SH-SY5Y (cell line): ENCODE measurements around the gene CCDC13.

Source experiments
- GATA2 ChIP-seq: IDR thresholded peaks from 2 replicates; pipeline ENCODE4 v1.6.1; 2011; ENCODE audit warnings: mild to moderate bottlenecking, low read depth, low read length
- GATA3 ChIP-seq: IDR thresholded peaks from 2 replicates; pipeline ENCODE4 v1.6.1; 2011; ENCODE audit warnings: low read depth, mild to moderate bottlenecking, low read length, moderate library complexity

DNA sequence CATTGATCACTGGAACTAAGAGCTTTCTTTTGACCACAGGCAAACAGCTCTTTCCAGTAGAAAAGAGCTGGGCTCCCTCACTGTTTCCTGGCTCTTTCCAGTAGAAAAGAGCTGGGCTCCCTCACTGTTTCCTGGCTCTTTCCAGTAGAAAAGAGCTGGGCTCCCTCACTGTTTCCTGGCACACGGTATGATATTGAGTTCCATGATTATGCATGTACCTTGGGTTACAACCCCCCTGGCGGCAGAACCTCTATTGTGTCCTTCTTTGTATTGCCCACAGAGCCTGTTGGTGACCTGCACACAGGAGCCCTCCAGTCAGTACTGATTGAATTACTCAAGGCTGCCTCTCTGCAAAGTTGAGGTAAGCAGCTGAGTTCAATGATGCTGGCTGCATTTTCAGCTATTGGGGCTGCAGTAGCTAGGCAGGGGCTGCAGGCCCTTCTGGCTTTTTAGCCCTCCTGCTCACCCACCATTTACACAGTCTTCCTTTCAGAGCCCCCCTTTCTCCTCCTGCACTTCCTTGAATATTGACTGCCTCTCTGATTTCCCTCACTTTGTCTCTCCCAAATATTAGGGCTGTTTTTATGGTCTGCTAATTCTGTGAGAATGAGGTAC is 46.4 kb upstream of the CCDC13 start:
- no peak for TF ChIP-seq GATA2
- TF ChIP-seq GATA3: no peak
